HG02588 (cell line): Measurements from ENCODE around the gene PKD1.
"Not testable (repeated sequence)": the region's sequence is repeated elsewhere in the genome, so short reads cannot be mapped to it uniquely, and the experiment has no call there.

Experiments
- ATAC-seq: cut with Tn5 transposase; IDR thresholded peaks from one replicate; pipeline ENCODE4 v1.9.1; 2021; ENCODE audit warnings: mild to moderate bottlenecking, moderate library complexity; ENCODE audit not compliant: unreplicated experiment

PKD1 gene

DNA sequence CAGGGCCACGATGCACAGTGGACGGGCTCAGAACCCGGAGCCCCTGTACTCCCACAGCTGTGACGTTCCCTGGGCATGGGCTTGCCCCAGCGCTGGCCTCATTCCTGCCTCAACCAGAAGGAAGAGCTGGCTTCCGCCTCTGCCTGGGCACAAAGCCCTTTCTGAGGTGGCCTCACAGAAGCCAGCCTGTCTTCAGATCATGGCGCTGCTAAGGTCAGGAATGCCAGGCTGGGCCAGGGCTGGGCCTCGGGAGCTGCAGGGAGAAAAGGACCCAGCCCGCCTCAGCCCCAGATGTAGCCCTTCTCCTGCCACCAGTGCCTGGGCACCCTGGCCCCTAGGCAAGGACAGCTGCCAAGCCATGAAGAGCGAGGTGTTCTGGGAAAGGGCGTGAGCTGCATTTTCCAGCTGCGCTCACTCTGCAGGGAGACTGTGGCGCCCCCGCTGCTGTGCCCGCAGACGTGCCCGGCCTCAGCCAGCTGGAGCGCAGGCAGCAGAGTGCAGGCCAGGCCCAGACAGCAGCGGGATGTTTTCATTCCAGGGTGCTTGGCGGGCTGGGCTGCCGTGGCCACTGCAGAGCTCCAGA lies 9.4 kb downstream of the PKD1 start:
- not testable (repeated sequence) for ATAC-seq

DNA sequence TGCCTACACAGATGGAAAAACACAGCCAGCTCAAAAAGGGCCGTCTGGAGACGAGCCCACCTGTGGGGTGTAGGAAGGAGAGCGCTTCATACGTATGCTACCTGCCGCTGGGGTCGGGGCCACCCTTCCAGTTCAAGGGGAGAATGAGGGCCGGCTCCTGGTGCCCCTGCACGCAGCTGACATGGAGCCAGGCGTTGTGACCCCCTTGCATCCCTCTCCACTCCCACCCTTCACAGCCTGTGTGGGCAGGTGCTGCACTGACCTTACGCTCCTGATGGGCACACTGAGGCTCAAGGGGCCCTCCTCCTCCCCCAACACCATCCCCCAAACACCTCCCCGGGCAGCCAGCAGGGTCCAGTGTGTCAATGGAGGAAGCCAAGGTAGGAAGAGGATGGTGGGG lies 10.1 kb downstream of the PKD1 start:
- not testable (repeated sequence) for ATAC-seq

DNA sequence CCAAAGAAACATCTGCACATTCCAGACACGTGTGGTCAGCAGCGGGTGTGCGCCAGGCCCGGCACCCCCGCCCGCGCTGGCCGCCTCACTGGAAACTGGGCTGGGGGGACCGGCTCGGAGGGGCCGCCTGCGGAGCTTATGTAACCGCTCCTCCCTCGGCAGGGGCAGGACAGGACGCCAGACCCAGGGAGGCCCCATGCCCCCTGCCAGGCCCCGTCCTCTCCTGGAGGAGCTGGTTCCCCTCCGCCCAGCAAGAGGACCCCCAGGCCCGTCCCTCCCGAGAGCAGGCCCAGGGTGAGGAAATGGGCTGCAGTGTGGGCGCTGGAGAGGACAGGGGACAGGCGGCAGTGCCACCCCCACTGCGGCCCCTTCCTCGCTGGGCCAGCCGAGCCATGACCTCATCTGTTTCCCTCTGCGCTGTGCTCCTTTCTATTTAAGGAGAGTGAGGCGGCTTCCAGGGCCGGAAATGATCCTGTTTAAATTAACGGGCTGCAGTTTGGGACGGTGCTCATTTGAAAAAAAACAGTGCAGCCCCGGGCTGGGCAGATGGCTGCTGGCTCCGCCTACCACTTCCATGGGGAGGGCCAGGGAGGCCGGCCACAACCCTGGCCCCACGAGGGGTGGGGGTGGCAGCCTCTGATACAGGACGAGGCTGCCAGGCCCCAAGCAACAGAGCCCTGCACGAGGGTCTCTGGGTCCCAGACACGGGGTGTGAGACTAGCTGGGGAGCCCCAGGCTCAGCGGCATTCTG lies 10.8 kb downstream of the PKD1 start:
- not testable (repeated sequence) for ATAC-seq

DNA sequence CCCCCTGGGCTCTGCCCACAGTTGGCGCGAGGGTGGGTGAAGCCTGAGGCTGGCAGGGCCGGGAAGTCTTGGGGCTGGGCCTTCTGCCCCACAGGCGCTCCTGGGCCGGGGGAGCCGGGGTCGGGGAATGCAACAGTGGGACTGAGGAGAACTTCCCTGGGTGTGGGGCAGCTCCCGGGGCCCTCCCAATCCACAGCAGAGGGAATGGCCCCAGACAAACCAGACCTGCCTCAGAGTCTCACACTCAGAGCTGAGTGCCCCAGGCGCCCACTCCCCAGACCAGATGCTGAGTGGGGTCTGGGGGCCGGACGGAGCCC lies 11.4 kb downstream of the PKD1 start:
- ATAC-seq = not testable (repeated sequence)

DNA sequence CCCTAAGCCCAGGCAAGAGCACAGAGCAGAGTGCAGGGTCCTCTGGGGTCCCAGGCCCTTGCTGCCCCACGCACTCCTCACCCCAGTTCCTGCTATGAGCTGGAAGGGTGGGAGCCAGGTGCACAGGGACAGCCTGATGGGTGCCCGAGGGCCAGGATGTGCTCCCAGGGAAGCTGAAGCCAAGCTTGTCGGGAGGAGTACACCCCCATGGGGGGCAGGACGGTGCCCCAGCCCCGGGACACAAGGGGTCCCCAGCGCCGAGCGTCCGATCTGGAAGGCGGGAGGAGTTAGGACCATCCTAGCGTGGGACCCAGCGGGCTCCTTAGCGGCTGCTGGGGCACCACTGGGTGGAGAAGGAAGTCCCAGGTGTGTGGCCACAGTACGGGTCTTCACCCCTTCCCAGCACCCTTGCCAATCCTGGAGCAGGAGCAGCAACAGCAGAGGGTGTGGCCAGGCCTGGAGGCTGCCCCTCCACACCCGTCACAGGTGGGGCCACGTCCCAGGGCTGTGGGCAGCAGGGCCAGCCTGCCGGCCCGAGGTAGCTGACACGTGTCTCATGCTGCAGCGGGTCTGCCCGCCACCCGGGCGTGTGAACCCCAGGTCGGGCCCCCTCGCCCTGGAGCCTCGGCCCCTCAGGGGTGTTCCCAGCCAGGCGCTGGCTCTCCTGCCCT lies 11.9 kb downstream of the PKD1 start:
- not testable (repeated sequence) for ATAC-seq

DNA sequence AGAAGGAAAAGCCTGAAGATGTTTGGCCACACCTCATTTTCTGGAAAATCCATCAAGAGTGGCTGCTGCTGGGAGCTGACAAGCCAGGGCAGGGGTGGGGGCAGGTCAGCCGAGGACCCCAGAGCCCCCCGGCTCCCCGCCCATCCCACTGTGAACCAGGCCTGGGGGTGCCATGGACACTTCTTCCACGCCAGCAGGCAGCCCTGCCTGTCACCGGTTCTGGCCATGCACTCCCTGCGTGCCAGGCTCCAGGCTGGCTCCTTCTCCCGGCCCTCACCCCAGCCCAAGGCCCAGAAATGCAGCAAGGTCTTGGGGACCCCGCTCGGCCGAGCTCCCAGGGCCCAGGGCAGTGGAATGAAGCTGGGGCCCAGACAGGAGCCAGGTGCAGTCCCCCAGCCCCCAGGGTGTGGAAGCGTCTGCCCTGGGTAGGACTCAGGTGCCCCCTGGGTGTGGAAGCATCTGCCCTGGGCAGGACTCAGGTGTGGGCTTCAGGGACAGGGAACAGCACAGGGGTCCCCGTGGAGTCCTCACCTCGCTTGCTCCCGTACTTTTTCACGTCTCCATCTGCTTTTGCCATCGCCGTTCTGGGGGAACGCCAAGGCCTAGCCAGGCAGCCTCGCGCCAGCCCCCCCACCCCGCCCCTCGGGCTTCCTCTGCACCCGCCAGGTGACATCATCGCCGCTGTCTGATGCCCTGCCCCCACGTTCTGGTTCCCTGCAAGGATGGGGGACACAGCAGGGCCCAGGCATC lies 12.6 kb downstream of the PKD1 start:
- not testable (repeated sequence) for ATAC-seq

DNA sequence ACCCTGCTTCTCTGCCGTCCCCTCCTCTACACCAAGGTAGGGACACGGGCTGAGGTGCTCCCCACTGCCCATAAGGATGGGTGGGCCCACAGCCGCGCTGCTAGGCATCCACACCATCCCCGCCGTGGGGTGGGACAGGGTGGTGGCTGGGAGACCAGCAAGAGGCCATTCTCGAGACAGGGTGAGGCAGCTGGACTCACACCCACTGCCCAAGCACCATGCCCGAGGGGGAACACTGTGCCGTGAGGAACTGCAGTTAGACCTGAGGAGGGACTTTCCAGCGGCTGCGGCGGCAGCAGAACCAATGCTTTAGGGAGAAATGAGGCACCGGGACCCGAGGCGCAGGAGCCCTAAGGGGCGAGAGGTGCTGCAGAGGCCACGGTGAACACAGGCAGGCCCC lies 13.3 kb downstream of the PKD1 start:
- no peak for ATAC-seq

DNA sequence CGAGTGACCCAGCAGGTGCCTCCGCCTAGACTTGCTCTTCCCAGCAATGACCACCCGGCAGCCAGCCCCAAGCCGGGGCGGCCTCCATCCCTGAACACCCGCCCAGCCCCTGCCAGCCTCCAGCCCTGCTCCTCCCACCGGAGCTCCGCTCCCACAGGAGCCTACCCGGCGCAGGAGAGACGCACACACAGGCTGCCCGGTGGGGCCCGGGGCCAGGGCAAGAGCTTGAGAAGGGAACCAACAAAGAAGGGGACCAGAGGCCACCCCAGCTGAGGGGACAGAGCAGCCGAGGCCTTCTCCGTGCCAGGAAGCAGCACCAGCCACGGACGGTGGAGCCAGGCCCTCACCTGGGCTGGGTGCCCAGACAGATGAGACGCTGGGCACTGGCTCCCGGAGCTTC lies 13.8 kb downstream of the PKD1 start:
- no peak for ATAC-seq

DNA sequence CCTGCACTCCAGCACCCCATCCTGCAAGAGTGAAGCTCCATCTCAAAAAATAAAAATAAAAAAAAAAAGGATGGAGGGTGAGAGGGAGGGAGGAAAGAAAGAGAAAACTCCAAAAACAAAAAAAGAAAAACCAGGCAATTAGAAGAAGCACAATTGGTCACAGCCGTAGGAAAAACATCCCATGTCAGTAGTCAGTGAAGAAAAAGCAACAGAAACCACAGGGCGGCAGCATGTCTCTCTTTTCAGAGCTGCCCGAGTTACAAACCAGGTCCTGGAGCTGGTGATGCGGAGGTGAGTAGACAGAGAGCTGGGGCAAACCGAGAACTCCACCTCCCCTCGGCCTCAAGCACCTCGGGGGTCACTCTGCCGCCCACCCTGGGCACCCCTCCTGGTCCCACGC lies 14.4 kb downstream of the PKD1 start:
- ATAC-seq = not testable (repeated sequence)

DNA sequence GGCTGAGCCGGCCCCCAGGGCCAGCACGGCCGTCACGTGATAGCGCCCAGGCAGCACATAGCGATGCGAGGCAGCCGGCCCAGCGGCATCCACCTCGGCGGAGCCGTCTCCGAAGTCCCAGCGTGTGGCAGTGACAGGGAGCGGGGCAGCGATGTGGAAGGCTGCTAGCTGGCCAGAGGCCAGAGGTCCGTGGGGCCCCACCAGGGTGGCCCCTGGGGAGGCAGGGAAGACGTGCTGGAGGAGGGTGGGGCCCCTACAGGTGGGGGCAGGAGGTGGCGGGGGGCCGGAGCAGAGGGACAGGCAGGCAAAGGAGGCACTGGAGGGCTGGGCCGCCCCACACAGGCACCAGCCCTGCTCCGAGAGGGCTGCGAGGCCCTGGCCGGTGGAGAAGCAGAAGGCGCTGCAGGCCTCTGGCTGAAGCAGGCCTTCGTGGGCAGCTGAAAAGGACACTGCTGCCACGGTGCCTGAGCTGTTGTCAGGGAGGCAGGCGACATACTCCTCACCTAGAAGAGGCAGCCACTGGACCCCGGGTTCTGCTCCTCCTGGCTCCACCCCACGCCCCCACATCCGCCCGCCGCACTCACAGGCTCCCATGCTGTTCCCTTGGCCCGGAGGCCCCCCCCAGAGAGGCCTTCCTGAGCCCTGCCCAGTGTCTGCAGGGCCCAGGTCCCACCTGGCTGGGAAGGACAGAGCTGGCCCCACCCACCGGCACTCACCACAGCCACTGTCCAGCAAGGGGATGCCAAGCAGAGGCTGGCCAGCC lies 17.6 kb downstream of the PKD1 start:
- ATAC-seq = not testable (repeated sequence)

DNA sequence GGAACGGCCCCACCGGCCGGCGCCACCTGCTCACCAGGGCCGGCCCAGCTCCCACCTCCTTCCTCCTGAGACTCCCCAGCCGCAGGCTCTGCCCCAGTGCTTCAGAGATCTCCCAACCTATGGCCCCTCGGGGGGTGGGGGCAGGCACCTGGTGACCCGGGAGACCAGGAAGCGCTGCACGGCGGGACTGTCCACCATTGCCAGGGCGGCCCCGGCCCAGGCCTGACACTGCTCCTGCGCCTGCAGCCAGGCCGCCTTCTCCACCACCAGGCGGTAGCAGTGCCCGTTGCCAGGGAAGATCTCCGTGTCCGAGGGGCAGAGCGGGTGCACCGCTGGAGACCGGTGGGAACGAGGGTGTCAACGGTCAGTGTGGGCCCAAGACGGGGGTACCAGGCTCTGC lies 18.4 kb downstream of the PKD1 start:
- not testable (repeated sequence) for ATAC-seq

DNA sequence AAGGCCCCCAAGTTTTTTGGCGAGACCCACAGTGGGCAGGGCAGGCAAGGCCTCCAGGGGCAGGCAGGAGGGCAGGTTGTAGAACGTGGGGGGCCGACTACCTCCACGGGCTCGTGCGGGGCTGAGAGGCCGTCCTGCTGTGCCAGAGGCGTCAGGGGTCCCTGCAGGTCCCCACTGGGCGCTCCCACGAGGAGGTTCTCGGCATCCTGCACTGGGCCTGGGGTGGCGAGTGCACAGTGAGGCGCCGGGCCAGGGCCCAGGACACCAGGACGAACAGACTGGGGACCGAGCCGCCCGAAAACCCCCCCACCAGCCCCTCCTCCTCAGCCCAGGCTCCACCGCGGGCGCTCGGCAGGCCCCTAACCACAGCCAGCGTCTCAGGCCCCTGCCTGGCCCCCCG lies 19.3 kb downstream of the PKD1 start:
- ATAC-seq = not testable (repeated sequence)

DNA sequence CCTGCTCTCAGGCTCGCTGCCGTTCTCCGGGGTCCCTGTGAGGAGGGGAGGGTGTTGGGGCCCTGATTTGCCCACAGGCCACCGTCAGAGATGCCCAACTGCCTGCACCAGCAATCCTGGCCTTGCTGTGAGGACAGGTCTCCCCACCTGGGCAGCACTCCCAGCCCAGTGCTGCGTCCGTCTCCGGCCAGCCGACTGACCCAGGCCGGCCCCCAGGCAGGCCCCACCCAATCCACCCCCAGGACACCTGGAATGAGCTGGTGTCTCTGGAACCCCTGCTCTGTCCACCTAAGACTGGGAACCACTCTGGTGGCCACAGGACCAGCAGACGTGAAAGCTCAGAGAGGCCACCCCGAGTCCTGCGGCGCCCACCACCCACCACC lies 20.1 kb downstream of the PKD1 start:
- ATAC-seq = no peak

DNA sequence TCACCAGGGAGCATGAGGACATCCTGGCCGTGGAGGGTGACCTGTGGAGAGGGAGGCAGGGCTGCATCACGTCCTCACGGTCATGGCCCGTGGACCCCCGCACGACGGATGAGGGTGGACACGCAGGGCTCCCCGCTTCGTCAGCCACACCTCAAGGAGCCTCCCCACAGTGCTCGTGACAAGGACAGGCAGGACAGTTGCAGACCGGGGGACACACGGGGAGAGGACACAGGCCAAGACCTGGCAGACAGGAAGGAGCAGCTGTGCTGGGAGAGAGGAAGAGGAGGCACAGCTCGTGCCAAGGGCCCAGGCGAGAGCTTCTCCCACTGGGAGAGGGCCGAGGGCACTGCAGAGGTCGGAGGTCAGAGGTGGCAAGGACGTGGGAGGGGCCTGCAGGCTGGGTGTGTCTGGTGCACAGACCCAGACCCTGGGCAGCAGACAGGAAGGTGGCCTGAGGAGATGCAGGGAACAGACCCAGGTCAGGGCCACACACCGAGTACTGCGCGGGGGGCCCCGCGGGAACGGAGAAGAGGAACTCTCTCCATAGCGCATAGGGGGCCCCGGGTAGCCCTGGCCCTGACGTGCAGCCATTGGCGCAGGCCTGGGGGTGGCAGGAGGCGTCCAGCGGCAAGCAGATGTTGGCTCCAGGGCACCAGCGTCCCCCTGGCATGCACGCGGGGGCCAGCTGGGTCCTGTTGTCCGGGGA lies 20.7 kb downstream of the PKD1 start:
- not testable (repeated sequence) for ATAC-seq

DNA sequence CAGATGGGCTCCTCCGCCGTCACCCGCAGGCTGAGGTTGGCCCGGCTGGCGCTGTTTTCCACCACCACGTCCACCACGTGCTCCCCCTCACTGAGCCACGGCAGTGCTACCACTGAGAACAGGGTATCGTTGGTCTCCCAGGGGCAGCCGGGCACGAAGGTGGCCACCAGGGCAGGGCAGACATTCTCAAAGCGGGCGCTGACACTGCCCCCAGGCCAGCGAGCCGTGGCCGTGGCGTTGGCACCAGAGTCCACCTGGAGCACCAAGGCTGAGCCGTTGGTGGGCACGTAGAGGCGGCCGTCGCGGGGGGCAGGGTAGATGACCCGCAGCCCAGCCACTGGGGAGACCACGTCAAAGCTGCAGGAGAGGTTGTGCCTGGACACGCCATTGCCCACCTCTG lies 21.5 kb downstream of the PKD1 start:
- not testable (repeated sequence) for ATAC-seq

DNA sequence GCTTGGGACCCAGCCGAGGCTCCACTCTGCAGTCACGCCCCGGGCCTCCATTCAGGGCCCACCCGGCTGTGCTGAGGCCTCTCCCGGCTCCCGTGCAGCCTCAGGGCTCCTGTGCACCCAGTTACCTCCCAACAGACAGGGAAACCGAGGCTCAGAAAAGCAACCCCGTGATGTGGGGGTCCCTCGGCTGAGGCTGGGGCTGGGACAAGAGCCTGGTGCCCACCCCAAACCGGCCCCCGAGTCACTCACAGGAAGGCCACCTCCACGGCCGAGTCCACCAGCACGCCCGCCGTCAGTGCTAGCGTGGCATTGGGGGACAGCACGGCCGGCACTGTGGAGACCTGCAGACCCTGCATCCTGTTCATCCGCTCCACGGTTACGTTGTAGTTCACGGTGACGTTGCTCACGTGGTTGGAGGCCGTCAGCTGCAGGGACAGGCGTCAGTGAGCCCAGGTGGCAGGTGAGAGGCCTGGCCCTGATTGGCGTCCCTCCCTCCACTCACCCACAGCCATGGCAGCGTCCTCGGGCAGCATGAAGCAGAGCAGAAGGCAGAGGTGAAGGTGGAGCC lies 23.1 kb downstream of the PKD1 start:
- not testable (repeated sequence) for ATAC-seq

DNA sequence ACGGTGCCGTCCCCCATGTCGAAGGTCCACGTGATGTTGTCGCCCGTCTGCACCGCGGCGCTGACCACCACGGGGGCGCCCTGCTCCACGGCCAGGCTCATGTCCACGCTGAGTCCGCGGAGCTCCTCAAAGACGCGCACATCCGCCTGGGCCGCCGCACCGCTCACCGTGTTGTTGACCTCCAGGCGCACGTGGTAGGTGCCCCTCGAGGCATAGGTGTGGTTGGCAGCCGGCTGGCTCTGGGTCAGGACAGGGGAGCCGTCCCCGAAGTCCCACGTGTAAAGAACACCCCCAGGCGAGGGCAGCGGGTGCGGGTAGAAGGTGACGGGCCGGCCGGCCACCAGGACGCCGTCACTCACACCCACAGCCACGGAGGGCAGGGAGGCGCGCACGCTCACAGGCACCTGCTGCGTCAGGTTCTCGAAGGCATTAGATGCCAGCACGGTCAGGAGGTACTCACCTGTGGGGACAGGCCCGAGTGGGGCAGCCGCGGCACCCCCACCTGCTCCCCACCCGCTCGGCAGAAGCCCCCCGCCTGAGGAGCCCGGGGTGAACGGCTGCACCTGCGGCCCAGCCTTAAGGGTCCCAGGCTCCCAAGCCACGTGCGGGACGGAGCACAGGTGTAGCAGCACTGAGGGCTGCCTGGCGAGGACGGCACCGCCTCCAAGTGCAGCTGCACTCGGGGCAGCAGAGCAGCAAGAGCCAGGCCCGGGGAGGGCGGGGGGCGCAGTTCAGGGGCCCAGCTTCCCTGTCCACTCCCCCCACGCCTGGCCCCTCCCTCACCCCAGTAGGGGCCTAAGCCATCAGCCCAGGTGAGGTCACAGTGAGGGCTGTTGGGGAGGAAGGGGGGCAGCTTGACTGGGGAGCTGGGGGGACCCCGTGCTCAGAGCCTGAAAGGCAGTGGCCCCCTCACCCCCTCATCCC lies 24.0 kb downstream of the PKD1 start:
- not testable (repeated sequence) for ATAC-seq

DNA sequence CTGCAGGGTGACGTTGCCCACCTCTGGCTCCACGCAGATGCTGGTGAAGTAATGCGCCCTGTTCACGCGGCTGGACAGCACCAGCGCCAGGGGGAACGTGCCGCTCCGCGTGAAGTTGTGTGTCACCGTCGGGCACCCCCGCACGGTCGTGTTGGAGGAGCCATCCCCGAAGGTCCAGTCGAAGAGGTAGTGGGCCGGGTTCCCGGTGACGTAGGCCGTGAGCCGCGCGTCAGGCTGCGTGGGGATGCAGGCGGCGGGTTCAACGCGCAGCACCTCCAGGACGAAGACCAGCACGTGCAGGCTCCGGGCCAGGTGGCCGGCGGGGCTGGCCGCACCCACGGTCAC lies 24.7 kb downstream of the PKD1 start:
- ATAC-seq = not testable (repeated sequence)
